Umbilical cord (tissue), 2 donors: ENCODE measurements around the gene GBF1. TPM values are rescaled to one million over a fixed set of nuclear protein-coding genes. Genes with fewer than 3 reads are reported as not detected.

Experiments
- DNase-seq: peaks from one replicate; pipeline ENCODE4 v3.0.0-alpha.2; 2015; ENCODE audit warnings: low spot score
- total RNA-seq: library from RNA; depleted of rRNA; stranded (reverse); fragments of >200 nt; gene quantifications from one replicate; pipeline ENCODE4 v1.2.3, GENCODE V29; 2014; ENCODE audit warnings: low replicate concordance; ENCODE audit not compliant: insufficient read depth

The GBF1 gene
- total RNA-seq, 1 donor from 2014 or later: 17.1 TPM

DNA sequence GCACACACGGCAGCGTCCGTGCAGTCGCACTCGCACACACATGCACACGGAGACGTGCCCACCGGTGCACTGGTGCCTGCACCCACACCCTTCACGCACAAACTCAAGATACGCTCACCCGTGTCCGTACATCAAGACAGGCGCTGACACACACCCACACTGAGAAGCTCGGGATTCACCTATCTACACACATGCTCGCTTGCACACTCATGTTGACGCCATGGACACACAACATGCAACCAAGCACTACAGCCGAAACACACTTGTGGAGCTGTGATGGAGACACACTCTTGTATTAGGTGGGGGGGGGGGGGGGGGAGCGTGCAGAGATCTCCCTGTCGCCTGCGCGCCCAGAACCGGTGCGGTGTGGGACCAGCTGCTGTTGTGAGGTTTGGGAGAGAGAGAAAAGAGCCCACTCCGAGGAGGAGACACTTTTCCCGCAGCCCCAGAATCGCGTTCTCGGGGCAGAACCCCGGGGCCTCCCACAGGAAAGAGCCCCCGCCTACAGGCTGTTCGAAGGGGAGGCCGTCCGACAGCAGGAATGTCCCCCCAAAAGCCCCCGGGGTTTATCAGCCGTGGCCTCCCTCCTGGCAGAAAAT, 149.6 kb downstream of the GBF1 start:
- no peak for DNase-seq

DNA sequence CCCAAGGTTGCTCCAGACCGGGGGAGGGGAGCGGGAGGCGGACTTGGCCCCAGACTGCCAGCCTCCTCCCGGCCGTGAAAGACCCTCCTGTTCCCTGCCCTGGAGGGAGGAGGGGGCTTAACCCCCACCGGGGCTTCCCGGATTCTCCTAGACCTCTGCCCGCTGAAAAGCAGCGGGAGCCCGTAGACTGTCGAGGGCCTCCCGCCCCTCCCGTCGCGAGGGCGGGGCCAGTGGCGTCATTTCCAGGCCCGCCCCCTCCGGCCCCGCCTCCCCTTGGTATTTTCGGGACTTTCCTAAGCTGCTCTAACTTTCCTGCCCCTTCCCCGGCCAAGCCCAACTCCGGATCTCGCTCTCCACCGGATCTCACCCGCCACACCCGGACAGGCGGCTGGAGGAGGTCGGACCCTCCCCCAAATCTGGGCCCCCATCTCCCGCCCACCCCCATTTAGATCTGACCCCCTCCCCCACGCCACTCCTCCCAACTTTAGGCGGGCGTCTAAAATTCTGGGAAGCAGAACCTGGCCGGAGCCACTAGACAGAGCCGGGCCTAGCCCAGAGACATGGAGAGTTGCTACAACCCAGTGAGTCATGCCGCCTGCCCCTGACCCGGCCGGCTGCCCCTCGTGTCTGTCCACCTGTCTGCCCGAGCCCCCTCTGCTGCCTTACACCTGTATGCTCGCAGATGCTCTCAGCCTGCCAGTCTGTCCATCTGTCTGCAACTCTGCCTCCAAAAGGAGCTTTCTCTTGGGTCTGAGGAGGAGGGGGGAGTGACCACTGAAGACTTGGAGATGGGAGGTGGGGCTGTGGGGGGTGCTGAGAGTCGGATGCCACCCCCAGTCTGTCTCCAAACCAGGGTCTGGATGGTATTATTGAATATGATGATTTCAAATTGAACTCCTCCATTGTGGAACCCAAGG, 150.3 kb downstream of the GBF1 start, which contains the start of gene NFKB2:
TSS of gene NFKB2 (plus strand) at position 306 of the 917 bp plus-strand sequence. CDS start at position 561, 255 bp downstream.
- peak; percentile 94 for DNase-seq

DNA sequence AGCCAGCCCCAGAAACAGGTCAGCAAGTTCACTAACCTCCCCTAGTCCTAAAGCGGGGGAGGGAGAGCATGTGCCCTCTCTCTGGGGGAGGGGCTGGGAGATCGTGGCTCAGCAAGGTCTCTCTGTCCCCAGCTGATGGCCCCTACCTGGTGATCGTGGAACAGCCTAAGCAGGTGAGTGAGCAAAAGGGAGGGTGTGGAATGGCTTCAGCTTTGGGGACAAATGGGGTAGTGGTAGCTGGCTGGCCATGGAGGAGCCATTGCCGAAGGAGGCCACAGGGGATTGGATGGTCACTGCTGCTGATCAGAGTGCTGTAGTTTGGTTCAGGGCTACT, 151.0 kb downstream of the GBF1 start:
- no peak for DNase-seq

DNA sequence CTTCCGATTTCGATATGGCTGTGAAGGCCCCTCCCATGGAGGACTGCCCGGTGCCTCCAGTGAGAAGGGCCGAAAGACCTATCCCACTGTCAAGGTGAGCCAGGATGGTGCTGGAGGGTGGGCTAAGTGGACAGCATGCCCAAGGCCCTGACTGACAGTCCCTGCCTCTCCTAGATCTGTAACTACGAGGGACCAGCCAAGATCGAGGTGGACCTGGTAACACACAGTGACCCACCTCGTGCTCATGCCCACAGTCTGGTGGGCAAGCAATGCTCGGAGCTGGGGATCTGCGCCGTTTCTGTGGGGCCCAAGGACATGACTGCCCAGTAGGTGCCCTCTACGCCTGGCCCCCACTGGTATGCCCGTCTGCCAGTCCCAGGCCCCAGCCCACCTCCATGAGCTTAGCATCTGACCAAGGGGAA, 151.4 kb downstream of the GBF1 start:
- no peak for DNase-seq

DNA sequence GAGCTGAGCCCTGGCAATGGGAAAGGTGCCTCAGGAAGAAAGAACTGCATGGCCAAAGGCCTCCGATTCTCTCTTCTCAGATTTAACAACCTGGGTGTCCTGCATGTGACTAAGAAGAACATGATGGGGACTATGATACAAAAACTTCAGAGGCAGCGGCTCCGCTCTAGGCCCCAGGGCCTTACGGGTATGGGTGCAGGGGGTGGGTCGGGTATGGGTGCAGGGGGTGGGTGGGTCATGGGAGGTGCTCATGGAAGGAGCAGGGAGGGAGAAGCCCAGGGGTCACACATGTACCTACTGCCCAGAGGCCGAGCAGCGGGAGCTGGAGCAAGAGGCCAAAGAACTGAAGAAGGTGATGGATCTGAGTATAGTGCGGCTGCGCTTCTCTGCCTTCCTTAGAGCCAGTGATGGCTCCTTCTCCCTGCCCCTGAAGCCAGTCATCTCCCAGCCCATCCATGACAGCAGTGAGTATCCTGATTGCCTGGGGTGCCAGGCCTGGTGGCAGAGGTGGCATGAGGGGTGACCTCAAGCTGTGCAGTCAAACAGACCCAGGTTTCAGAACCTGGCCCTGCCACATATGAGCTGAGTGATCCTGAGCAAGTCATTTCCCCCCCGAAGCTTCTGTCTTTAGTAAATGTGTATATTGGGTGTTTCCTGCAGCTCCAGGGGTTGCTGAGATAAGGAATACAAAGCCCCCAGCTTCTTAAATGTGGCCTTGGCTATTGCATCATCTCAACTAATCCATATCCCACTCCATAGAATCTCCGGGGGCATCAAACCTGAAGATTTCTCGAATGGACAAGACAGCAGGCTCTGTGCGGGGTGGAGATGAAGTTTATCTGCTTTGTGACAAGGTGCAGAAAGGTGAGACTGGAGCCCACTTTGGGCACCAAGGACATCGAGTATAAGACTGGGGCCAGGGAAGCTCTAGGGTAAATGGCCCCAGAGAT, 152.2 kb downstream of the GBF1 start:
- DNase-seq: no peak

DNA sequence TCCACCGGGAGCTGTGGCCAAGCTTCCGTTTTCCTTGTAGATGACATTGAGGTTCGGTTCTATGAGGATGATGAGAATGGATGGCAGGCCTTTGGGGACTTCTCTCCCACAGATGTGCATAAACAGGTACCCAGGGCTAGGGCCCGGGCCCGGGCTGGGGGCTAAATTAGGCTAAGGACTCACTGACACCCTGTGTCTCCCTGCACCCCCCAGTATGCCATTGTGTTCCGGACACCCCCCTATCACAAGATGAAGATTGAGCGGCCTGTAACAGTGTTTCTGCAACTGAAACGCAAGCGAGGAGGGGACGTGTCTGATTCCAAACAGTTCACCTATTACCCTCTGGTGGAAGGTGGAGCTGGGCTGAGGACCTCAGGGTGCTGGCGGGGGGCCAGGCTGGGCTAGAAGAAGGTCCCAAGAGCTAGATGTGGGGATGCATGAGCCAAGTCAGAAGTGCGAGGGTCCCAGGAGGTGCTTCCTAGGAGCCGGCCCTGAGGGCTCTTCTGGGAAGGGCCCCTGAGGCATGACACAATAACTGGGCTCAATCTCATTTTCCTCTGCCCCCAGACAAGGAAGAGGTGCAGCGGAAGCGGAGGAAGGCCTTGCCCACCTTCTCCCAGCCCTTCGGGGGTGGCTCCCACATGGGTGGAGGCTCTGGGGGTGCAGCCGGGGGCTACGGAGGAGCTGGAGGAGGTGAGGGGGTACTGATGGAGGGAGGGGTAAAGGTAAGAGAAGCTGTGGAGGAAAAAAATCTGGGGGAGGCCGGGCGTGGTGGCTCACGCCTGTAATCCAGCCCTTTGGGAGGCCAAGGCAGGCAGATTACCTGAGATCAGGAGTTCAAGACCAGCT, 153.1 kb downstream of the GBF1 start:
- DNase-seq: no peak

DNA sequence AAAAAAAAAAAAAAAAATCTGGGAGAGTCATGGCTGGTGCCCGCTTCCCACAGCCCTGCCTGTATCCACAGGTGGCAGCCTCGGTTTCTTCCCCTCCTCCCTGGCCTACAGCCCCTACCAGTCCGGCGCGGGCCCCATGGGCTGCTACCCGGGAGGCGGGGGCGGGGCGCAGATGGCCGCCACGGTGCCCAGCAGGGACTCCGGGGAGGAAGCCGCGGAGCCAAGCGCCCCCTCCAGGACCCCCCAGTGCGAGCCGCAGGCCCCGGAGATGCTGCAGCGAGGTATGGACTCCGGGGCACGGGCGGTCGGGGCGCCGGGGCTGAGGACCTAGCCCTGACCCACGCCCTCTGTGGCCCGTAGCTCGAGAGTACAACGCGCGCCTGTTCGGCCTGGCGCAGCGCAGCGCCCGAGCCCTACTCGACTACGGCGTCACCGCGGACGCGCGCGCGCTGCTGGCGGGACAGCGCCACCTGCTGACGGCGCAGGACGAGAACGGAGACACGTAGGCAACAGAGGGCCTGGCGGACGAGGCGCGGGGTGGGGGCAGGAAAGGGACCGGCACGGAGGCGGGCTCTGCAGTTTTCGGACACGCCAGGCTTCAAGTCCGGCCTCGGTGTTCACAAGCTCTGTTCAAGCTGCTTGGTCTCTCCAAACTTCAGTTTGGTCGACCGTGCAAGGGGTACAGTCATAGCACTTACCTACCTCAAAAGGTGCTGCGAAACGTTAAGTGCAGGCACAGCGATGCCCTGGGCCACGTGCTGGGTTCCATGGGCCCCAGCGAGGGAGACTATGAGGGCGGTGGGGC, 154.1 kb downstream of the GBF1 start:
- peak; percentile 91 for DNase-seq

DNA sequence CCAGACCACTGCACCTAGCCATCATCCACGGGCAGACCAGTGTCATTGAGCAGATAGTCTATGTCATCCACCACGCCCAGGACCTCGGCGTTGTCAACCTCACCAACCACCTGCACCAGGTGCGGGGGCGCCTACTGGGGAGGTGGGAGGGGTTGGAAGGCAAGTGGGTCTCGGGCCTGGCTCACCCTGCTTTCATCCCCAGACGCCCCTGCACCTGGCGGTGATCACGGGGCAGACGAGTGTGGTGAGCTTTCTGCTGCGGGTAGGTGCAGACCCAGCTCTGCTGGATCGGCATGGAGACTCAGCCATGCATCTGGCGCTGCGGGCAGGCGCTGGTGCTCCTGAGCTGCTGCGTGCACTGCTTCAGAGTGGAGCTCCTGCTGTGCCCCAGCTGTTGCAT, 154.7 kb downstream of the GBF1 start:
- DNase-seq: no peak

DNA sequence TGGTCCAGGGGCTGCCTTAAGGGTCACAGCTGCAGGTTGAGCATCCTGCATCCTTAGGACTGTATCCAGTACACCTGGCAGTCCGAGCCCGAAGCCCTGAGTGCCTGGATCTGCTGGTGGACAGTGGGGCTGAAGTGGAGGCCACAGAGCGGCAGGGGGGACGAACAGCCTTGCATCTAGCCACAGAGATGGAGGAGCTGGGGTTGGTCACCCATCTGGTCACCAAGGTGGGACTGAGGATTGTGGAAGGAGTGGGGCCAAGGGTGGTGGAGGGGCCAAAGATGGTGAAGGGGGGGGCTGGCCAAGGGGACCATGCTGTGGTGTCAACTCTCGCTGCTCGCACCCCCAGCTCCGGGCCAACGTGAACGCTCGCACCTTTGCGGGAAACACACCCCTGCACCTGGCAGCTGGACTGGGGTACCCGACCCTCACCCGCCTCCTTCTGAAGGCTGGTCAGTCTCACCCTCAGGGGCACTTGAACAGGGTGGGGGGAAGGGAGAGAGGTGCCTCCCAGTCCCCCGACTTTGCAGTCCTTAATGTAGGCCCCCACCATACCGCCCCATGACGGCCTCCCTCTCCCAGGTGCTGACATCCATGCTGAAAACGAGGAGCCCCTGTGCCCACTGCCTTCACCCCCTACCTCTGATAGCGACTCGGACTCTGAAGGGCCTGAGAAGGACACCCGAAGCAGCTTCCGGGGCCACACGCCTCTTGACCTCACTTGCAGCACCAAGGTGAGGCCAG, 155.4 kb downstream of the GBF1 start:
- DNase-seq: no peak

DNA sequence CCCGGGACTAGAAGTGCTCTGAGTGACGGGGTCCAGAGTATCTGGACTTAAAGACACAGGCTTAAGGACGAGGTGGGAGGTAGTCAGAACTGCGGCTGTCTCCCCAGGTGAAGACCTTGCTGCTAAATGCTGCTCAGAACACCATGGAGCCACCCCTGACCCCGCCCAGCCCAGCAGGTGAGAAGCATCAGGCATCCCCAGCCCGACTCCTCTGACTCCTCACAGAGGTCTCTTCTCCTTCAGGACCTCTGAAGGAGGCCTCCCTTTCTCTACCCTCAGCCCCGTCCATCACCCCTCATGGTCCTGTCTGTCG, 156.0 kb downstream of the GBF1 start:
- no peak for DNase-seq

DNA sequence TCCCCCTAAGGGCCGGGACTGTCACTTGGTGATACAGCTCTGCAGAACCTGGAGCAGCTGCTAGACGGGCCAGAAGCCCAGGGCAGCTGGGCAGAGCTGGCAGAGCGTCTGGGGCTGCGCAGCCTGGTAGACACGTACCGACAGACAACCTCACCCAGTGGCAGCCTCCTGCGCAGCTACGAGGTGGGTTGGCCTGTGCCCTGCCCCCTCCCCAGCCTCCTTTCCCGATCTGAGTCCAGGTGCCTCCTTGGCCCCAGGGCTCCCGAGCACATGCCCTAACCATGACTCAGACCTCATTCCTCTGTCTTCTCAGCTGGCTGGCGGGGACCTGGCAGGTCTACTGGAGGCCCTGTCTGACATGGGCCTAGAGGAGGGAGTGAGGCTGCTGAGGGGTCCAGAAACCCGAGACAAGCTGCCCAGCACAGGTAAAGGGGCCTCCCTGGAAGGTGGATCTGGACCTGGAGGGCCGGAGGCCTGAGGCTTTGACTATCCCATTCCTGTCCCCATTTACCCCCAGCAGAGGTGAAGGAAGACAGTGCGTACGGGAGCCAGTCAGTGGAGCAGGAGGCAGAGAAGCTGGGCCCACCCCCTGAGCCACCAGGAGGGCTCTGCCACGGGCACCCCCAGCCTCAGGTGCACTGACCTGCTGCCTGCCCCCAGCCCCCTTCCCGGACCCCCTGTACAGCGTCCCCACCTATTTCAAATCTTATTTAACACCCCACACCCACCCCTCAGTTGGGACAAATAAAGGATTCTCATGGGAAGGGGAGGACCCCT, 156.6 kb downstream of the GBF1 start:
- peak; percentile 61 for DNase-seq

DNA sequence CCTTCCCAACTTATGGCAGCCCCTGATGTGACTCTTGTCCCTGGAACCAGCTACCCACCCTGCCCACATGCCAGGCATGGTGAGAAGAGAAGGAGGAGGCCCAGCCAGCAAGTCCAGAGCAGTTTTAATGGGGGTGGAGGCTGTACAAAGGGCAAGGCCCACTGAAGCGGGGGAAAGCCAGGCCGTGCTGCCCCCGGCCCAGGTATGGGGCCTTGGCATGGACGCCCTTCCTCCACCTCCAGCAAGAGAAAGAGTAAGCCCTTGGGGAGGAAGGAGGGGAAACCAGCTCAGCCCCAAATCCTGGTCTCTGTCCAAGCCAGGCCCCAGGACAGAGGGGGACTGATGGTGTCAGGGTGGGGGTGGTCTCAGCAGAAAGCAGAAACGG, 157.2 kb downstream of the GBF1 start:
- DNase-seq: no peak

DNA sequence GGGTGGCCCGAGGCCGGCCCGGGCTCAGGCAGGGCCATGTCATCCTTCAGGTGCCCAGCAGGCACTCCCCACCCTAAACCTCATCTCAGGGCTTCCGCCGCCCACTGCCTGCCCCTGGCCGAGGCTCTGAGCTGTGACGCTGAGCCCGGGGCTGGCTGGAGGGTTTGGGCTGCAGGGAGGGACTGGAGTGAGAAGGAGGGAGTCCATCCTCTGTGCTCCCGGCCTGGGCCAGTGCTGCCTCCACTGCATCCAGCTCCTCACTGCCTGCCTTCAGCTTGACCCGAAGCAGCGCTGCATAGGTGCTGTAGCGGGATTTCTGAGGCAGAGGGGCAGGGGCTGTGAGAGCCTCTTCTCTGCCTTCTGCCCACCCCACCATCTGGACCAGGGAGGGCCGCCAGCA, 157.8 kb downstream of the GBF1 start:
- DNase-seq: no peak

DNA sequence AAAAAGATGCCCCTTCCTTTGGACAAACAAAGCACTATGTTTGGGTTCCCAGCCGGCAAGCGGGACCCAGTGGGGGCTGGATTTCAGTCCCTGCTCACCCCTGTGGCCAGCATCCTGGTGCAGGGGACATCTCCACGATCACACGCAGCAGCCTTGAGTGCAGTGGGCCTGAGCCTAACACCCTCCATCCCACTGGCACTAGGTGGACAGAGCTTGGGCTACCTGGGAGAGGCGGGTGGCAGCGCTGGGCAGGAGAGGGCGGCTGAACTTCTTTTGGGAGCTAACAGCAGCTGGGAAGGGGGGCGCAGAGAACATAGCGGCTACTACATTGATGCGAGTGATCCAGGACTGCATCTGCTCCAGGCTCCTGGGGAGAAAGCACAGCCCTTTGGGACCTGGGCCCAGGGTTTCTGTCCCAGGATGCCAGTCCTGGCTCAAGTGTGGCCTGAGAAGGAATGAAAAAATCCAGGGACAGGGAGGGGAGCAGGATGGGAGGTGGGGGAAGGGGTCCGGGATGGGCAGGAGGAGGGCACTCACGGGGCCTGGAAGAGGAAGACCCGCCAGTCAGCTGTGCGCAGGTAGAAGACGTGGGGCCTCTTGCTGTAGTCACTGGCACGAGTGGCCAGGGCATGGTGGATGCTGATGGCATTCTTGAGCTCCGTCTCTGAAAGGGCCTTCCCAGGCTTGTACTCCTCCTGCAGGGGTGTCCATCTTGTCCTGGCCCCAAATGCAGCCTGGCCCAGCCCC, 159.2 kb downstream of the GBF1 start:
- DNase-seq: no peak

DNA sequence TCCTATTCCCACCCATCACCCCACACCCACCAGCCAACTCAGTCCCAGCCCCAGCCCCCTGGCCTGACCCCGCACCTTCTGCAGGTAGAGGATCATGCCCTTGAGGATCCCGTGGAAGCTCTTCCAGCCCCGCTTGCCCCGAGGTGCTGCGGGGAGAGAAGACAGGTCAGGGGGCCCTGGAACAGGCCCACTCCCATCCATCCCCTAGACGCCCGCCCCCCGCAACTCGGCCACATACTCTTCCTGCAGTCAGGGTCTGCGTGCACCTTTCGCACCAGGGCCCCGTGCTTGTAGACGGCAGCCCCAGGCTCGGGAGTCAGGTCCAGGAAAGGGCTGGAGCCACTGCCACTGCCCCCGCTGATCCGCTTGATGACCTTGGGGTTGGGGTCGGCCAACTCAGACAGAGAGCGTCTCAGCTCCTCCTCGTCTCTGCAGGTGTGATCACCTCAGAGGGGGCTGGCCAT, 159.8 kb downstream of the GBF1 start:
- no peak for DNase-seq

DNA sequence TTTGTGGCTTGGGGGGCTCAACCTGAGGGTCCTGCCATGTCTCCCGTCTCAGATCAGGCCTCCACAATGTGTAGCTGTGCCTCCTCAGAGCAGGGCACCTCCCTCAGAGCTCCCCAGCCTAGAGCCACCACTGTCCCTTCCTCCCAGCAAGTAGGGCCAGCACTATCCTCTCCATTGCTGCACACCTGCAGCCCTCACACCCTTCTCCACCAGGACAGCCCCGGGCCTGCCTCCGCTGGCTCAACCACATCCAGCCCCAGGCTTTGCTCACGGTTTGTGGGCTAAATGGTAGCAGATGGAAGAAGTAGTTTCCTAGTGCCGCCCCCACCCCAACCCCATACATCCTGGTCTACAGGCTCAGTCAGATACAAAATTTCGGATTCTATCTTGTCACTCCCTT, 160.3 kb downstream of the GBF1 start:
- DNase-seq: no peak

DNA sequence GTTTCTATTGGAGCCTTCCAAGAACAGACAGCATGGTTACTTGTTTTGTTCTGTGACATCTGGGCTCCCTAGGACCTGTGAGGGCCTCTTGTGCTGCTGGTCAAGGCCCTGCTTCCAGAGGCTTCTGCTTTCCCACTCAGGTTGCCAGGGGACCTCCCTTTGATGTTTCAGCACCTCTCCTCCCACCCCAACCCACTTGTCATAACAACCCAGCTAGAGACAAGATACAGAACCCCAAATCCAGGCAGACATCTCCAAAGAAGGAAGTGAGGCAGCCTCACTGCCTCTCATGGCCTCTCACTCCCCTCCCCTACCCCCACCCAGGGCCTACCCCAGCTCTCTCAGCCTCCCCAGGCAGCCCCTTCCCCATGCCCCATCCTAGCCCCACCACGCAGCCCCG, 161.5 kb downstream of the GBF1 start:
- no peak for DNase-seq
